GM21381 (cell line): Measurements from ENCODE around the gene PGAM5.
"Not testable (repeated sequence)": the region's sequence is repeated elsewhere in the genome, so short reads cannot be mapped to it uniquely, and the experiment has no call there.

Experiments used
- ATAC-seq: cut with Tn5 transposase; IDR thresholded peaks from one replicate; pipeline ENCODE4 v1.9.1; 2021; ENCODE audit warnings: mild to moderate bottlenecking, moderate library complexity; ENCODE audit not compliant: unreplicated experiment

PGAM5 gene

GRCh38 chr12:132741620-132742019 lies 31.0 kb downstream of the PGAM5 start:
- no peak for ATAC-seq

GRCh38 chr12:132743831-132744230 lies 33.2 kb downstream of the PGAM5 start:
- ATAC-seq: no peak

- no peak for ATAC-seq
These were observed 36.0 kb downstream of the PGAM5 start for GRCh38 chr12:132746613-132747012.

GRCh38 chr12:132747395-132747794 lies 36.8 kb downstream of the PGAM5 start:
- ATAC-seq: no peak

- ATAC-seq: no peak
These were observed 37.3 kb downstream of the PGAM5 start for GRCh38 chr12:132747896-132748295.

GRCh38 chr12:132748319-132748718 lies 37.7 kb downstream of the PGAM5 start:
- no peak for ATAC-seq

GRCh38 chr12:132753670-132754069 lies 43.0 kb downstream of the PGAM5 start:
- ATAC-seq: not testable (repeated sequence)

- no peak for ATAC-seq
These were observed 43.7 kb downstream of the PGAM5 start for GRCh38 chr12:132754160-132754932.

- not testable (repeated sequence) for ATAC-seq
These were observed 48.2 kb downstream of the PGAM5 start for GRCh38 chr12:132758825-132759224.

GRCh38 chr12:132759359-132759758 lies 48.7 kb downstream of the PGAM5 start:
- ATAC-seq: no peak

GRCh38 chr12:132761032-132761920 lies 50.6 kb downstream of the PGAM5 start, which contains the start of gene ANKLE2:
TSS of gene ANKLE2 (minus strand) at chr12:132761832. CDS start at chr12:132761798, 34 bp downstream.
- peak; percentile 16 for ATAC-seq

- ATAC-seq: peak; percentile 77
These were observed 51.4 kb downstream of the PGAM5 start for GRCh38 chr12:132761921-132762583.

GRCh38 chr12:132764231-132764630 lies 53.6 kb downstream of the PGAM5 start:
- ATAC-seq: no peak

- no peak for ATAC-seq
These were observed 54.7 kb downstream of the PGAM5 start for GRCh38 chr12:132765361-132765760.

- ATAC-seq: no peak
These were observed 55.9 kb downstream of the PGAM5 start for GRCh38 chr12:132766380-132767085.

- ATAC-seq: no peak
These were observed 60.6 kb downstream of the PGAM5 start for GRCh38 chr12:132771126-132771838.
